Left lung (tissue), 10 donors: ENCODE results near the gene CPNE1. TPM values are rescaled to one million over a fixed set of nuclear protein-coding genes. Genes with fewer than 3 reads are reported as not detected.

ENCODE experiments used
- ATAC-seq: fragments of 200-7000 bp; cut with Tn5 transposase; one replicate; pipeline ENCODE4 v1.9.1; 2020; ENCODE audit warnings: moderate library complexity
- DNase-seq, 4 donors: peaks; one replicate each; pipeline ENCODE4 v3.0.0-alpha.2; 2013 to 2020
- H3K27ac ChIP-seq, 2 donors: fragments of 200-600 bp; sonication (generic) in 1 of 2; one replicate each; pipeline versions ENCODE4 v1.5.0 to v1.8.0; 2020 to 2021
- H3K27me3 ChIP-seq, 2 donors: fragments of 200-600 bp; sonication (generic) in 1 of 2; one replicate each; pipeline versions ENCODE4 v1.5.0 to v1.8.0; 2020 to 2021
- H3K36me3 ChIP-seq, 2 donors: fragments of 200-600 bp; sonication (generic) in 1 of 2; one replicate each; pipeline versions ENCODE4 v1.5.0 to v1.8.0; 2020 to 2021
- H3K4me1 ChIP-seq, 2 donors: fragments of 200-600 bp; one replicate each; pipeline ENCODE4 v1.8.0; 2021
- H3K4me3 ChIP-seq, 2 donors: fragments of 200-600 bp; sonication (generic) in 1 of 2; one replicate each; pipeline versions ENCODE4 v1.5.0 to v1.8.0; 2020 to 2021; ENCODE audit warnings: mild to moderate bottlenecking in 1 of 2
- H3K9me3 ChIP-seq, 2 donors: fragments of 200-600 bp; sonication (generic) in 1 of 2; one replicate each; pipeline versions ENCODE4 v1.5.0 to v1.8.0; 2020 to 2021
- intact Hi-C, 2 donors: fragments of 100-400 bp; cut with DNase I; formaldehyde crosslinking; loops; one replicate each; pipeline versions ENCODE4 v1.11.2 to v1.14.2; 2022
- polyA plus RNA-seq, 6 donors: library from polyadenylated mRNA; unstranded; fragments of 120-200 nt; gene quantifications; one replicate each; pipeline ENCODE4 v1.2.1, GENCODE V29; 2013; ENCODE audit not compliant: insufficient read length in 6 of 6
- total RNA-seq, 2 donors: library from RNA; stranded (reverse); fragmentation: NEBNext Ultra II Directional; extraction: Animal tissue kit (Norgen Biotek cat#: 25700); gene quantifications; one replicate each; pipeline ENCODE4 v1.2.1, GENCODE V29; 2021
- TF ChIP-seq, protein P1 (sequence below), 2 donors: fragments of 200-600 bp; sonication (generic) in 1 of 2; IDR thresholded peaks; one replicate each; pipeline versions ENCODE4 v1.5.0 to v1.8.0; 2021; ENCODE audit warnings: antibody characterized with exemption in 2 of 2
- donor health status: DM: no; HTN: yes; CAD: no.
- donor health status: DM: no; HTN: no; CAD: no.

Gene CPNE1
- total and polyA plus RNA-seq, 8 donors = 149 to 272 (median 200) TPM

DNA sequence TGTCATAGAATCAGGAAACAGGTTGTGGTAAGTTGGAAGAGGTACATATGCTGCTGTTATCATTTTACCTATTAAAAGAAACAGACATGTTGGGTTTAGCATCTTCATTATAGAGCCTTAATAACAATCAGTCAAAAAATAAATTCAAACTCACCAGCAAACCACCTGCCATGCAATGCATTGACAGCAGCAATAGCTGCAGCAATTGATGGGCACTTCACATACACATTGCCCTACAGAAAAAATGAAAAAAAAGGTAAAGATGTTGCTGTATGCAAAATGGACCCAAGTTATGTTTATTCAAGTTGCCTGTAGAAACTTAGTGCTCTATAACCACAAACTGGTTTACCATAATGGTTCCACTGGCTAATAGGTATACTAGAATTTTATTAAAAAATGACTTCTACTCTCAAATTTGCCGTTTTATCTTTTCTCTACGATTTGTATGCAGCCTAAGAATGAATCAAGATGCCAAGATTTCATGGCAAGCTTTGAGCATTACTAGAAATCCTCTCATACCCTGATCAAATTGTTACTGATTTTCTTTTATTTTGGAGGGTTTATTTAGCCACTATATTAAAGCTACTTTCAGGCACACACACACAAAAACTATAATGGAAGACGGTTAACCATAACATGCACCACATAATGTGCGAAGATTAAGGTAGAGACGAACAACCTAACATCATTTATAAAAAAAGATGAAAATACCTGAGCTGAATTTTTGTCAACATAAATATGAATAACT is 40.0 kb upstream of the CPNE1 start:
- Histone ChIP-seq H3K36me3 (peaks cover 0 to 83% of the 10 kb centered on the region in 2 donors), H3K9me3 (no peaks in the 10 kb centered on the region), H3K4me1 (peaks cover 5 to 22% of the 10 kb centered on the region in 2 donors), H3K4me3 (no peak overlapping the region), H3K27ac (no peak overlapping the region), H3K27me3 (no peaks in the 10 kb centered on the region)
- DNase-seq = no peak
- intact Hi-C loops = no loop called here
- no peak for ATAC-seq
- TF ChIP-seq, protein P1, sequence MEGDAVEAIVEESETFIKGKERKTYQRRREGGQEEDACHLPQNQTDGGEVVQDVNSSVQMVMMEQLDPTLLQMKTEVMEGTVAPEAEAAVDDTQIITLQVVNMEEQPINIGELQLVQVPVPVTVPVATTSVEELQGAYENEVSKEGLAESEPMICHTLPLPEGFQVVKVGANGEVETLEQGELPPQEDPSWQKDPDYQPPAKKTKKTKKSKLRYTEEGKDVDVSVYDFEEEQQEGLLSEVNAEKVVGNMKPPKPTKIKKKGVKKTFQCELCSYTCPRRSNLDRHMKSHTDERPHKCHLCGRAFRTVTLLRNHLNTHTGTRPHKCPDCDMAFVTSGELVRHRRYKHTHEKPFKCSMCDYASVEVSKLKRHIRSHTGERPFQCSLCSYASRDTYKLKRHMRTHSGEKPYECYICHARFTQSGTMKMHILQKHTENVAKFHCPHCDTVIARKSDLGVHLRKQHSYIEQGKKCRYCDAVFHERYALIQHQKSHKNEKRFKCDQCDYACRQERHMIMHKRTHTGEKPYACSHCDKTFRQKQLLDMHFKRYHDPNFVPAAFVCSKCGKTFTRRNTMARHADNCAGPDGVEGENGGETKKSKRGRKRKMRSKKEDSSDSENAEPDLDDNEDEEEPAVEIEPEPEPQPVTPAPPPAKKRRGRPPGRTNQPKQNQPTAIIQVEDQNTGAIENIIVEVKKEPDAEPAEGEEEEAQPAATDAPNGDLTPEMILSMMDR (IDR thresholded peaks at IDR 0.05) = no peak

DNA sequence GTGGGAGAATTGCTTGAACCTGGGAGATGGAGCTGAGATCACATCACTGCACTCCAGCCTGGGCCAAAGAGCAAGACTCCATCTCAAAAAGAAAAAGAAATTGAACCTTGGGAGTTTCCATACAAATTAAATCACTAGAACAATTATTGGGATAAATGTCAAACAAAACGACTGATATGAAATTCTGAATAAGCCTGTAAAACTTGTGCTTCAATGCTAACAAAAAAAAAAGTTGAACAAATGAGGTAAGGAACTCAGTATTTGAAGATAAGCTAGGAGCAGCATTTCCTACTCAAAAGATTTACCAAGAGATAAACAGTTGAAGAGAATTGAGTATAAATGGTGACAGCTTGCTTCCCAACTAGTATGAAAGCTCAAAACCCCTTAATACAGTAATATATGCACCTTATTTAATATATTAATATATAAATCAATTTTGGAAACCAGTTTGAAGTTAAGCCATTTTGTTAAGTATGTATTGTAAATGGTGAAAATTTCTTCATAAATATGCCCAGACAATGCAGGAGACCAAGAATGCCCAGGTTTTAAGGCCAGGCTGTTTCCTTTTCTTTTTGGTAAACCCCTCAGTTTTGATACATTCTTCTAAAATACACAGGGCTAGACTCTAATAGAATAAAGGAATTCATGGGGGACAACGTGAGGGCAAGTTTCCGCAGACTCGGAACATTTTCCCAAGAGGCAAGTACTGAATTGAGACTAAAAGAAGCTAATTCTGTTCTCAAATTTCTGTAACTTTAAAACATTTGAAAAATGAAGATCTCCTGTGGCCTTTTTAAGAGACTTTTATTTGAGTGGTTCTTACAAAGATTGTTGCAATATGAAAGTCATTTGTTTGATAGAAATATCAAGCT is 38.4 kb upstream of the CPNE1 start:
- H3K4me1 ChIP-seq = peaks cover 8 to 25% of the 10 kb centered on the region in 2 donors
- H3K27me3 ChIP-seq = no peaks in the 10 kb centered on the region
- peaks cover 0 to 67% of the 10 kb centered on the region in 2 donors for H3K36me3 ChIP-seq
- no peaks in the 10 kb centered on the region for H3K9me3 ChIP-seq
- no peak for DNase-seq
- intact Hi-C loops = no loop called here
- no peak overlapping the region for H3K27ac ChIP-seq
- H3K4me3 ChIP-seq = no peak overlapping the region
- no peak for ATAC-seq
- TF ChIP-seq, protein P1 (IDR thresholded peaks at IDR 0.05) = no peak

DNA sequence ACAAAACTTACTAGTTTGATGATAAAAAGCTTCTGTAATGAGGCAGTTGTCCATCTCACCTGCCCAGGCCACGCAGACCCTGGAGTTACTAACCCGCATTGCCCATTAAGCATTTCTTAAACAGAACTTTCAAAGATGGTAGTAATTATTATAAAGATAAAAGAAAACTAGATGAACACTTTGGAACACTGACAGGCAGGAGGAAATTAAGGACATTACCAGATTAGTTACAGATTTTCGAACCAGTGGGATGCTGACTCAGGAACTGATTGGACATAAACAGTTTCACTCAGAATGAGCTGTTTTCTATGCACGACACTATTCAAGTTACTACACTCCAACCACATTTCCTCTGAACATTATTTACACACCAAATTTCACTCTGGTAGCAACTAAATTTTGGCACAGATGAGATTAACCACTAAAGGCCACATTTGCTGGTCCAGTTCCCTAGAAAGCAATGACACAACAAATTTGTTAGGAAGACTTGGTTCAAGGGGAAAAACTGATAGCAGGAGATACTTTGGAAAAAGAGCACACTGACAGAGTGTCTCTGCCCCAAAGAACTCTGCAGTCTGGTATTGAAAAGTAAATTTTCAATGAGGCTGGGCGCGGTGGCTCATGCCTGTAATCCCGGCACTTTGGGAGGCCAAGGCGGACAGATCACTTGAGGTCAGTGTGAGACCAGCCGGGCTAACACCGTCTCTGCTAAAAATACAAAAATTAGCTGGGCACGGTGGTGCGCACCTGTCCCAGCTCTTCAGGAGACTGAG is 37.5 kb upstream of the CPNE1 start:
- intact Hi-C loops = no loop called here
- TF ChIP-seq, protein P1 (IDR thresholded peaks at IDR 0.05) = no peak
- Histone ChIP-seq H3K27me3 (no peaks in the 10 kb centered on the region), H3K4me3 (no peak overlapping the region), H3K9me3 (no peaks in the 10 kb centered on the region), H3K4me1 (peaks cover 10 to 32% of the 10 kb centered on the region in 2 donors), H3K36me3 (peaks cover 0 to 59% of the 10 kb centered on the region in 2 donors), H3K27ac (no peak overlapping the region)
- DNase-seq (no peak), ATAC-seq (no peak)

DNA sequence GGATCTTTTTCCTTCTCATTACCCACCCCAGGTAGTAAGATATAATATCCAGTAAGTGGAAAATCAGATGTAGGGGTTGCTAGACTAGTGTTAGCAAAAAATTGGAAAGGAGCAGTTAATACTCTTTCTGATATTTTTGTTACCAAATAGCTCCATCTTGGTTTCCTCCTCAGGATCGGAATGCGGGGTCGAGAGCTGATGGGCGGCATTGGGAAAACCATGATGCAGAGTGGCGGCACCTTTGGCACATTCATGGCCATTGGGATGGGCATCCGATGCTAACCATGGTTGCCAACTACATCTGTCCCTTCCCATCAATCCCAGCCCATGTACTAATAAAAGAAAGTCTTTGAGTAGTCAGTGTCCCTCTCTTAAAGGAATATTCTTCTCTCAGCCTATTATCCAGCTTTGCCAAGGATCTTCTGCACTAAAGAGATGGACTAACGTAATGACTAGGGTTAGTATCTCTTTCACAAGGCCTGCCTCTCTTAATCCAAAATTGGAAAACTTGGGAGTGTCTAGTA is 36.0 kb upstream of the CPNE1 start:
- ATAC-seq (no peak), DNase-seq (no peak)
- no peaks in the 10 kb centered on the region for H3K9me3 ChIP-seq
- H3K27ac ChIP-seq = peak overlapping the region in 1 of 2 donors; percentile 92
- peaks cover 0 to 43% of the 10 kb centered on the region in 2 donors for H3K36me3 ChIP-seq
- peak overlapping the region in 1 of 2 donors; percentile 85 for H3K4me3 ChIP-seq
- H3K27me3 ChIP-seq = no peaks in the 10 kb centered on the region
- intact Hi-C loops = no loop called here
- peaks cover 10 to 32% of the 10 kb centered on the region in 2 donors for H3K4me1 ChIP-seq
- TF ChIP-seq, protein P1 (IDR thresholded peaks at IDR 0.05) = no peak
